DND-41 (cell line): ENCODE data around the gene CCL4.
"Not testable (repeated sequence)": the region's sequence is repeated elsewhere in the genome, so short reads cannot be mapped to it uniquely, and the experiment has no call there.

Source experiments
- EZH2 ChIP-seq: IDR thresholded peaks from 3 replicates; pipeline ENCODE4 v1.6.1; 2012; ENCODE audit warnings: borderline replicate concordance, low read depth, mild to moderate bottlenecking, moderate library complexity, low read length, inconsistent platforms; ENCODE audit not compliant: severe bottlenecking
- TF ChIP-seq, protein P1 (sequence below): IDR thresholded peaks from 2 replicates; pipeline ENCODE4 v1.5.1; 2012; ENCODE audit warnings: borderline replicate concordance, low read length, moderate library complexity, mild to moderate bottlenecking; ENCODE audit not compliant: poor library complexity, severe bottlenecking; ENCODE audit errors: extremely low read depth

DNA sequence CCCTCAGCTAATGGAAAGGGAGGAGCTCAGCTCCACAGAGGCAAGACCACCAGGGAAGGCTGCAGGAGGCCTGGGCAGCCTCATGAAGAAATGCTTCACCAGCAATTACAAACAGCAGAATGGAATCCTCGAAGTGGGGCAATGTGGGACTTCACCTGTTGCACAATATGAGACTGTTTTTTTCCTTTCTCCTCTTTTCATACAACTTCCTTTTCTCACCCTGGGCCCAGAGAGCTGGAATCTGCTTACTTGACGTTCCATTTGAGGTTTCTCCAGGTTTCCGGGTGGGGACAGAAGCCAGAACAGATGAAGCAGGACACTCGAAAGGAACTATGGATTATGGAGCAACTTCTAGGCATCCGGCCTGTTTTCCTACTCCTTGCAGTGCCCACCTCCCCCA lies 4.6 kb downstream of the CCL4 start:
- not testable (repeated sequence) for TF ChIP-seq EZH2
- TF ChIP-seq, protein P1, sequence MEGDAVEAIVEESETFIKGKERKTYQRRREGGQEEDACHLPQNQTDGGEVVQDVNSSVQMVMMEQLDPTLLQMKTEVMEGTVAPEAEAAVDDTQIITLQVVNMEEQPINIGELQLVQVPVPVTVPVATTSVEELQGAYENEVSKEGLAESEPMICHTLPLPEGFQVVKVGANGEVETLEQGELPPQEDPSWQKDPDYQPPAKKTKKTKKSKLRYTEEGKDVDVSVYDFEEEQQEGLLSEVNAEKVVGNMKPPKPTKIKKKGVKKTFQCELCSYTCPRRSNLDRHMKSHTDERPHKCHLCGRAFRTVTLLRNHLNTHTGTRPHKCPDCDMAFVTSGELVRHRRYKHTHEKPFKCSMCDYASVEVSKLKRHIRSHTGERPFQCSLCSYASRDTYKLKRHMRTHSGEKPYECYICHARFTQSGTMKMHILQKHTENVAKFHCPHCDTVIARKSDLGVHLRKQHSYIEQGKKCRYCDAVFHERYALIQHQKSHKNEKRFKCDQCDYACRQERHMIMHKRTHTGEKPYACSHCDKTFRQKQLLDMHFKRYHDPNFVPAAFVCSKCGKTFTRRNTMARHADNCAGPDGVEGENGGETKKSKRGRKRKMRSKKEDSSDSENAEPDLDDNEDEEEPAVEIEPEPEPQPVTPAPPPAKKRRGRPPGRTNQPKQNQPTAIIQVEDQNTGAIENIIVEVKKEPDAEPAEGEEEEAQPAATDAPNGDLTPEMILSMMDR = not testable (repeated sequence)
